DOHH2 (cell line): ENCODE results near the gene PDE6G.

Source experiments
- H3F3A ChIP-seq: fragments of 200-600 bp; sonication (generic), shearing (Covaris generic); 2 replicates; pipeline ENCODE4 v1.6.0; 2016; ENCODE audit warnings: antibody characterized with exemption, mild to moderate bottlenecking; ENCODE audit not compliant: control insufficient read depth, insufficient read depth
- H3K27ac ChIP-seq: fragments of 200-600 bp; sonication (generic); 2 replicates; pipeline ENCODE4 v1.5.1; 2014; ENCODE audit warnings: low read depth, mild to moderate bottlenecking, low read length, moderate library complexity
- H3K27me3 ChIP-seq: fragments of 200-600 bp; sonication (generic); 2 replicates; pipeline ENCODE4 v1.6.1; 2014; ENCODE audit warnings: mild to moderate bottlenecking, low read length, mixed read lengths; ENCODE audit not compliant: control insufficient read depth
- H3K36me3 ChIP-seq: fragments of 200-600 bp; sonication (generic); 2 replicates; pipeline ENCODE4 v1.6.1; 2014; ENCODE audit warnings: mild to moderate bottlenecking, low read length, moderate library complexity, mixed read lengths; ENCODE audit not compliant: control insufficient read depth
- H3K4me1 ChIP-seq: fragments of 200-600 bp; sonication (generic); 2 replicates; pipeline ENCODE4 v1.6.1; 2014; ENCODE audit warnings: mild to moderate bottlenecking, low read length, mixed read lengths; ENCODE audit not compliant: control insufficient read depth
- H3K4me2 ChIP-seq: fragments of 200-600 bp; sonication (generic); 2 replicates; pipeline ENCODE4 v1.6.0; 2014; ENCODE audit warnings: mild to moderate bottlenecking, low read length, moderate library complexity
- H3K4me3 ChIP-seq: fragments of 200-600 bp; sonication (generic); 2 replicates; pipeline ENCODE4 v1.5.1; 2014; ENCODE audit warnings: mild to moderate bottlenecking, low read length, mixed read lengths
- H3K79me2 ChIP-seq: fragments of 200-600 bp; sonication (generic); 2 replicates; pipeline ENCODE4 v1.6.1; 2014; ENCODE audit warnings: mild to moderate bottlenecking, low read length, mixed read lengths; ENCODE audit not compliant: control insufficient read depth
- H3K9me2 ChIP-seq: fragments of 200-600 bp; sonication (generic); replicated peaks from 2 replicates; pipeline ENCODE4 v1.6.1; 2014; ENCODE audit warnings: mild to moderate bottlenecking, low read length, mixed read lengths; ENCODE audit not compliant: control insufficient read depth
- H3K9me3 ChIP-seq: fragments of 200-600 bp; sonication (generic); 2 replicates; pipeline ENCODE4 v1.6.1; 2014; ENCODE audit warnings: antibody characterized with exemption, low read length, mixed read lengths; ENCODE audit not compliant: control insufficient read depth, insufficient read depth
- H4K20me1 ChIP-seq: fragments of 200-600 bp; sonication (generic); 2 replicates; pipeline ENCODE4 v1.6.0; 2014; ENCODE audit warnings: low read depth, mild to moderate bottlenecking, antibody characterized with exemption, low read length, moderate library complexity; ENCODE audit not compliant: control insufficient read depth, insufficient read depth
- CTCF ChIP-seq: fragments of 200-600 bp; sonication (generic); IDR thresholded peaks from one replicate; pipeline ENCODE4 v1.5.1; 2014; ENCODE audit warnings: antibody characterized with exemption, mild to moderate bottlenecking, low read depth, low read length; ENCODE audit not compliant: poor library complexity, severe bottlenecking
- EZH2phosphoT487 ChIP-seq: fragments of 200-600 bp; sonication (generic); IDR thresholded peaks from 2 replicates; pipeline ENCODE4 v1.6.1; 2017; ENCODE audit warnings: borderline replicate concordance, mild to moderate bottlenecking, antibody characterized with exemption, low read length, moderate library complexity, mixed read lengths

PDE6G gene

DNA sequence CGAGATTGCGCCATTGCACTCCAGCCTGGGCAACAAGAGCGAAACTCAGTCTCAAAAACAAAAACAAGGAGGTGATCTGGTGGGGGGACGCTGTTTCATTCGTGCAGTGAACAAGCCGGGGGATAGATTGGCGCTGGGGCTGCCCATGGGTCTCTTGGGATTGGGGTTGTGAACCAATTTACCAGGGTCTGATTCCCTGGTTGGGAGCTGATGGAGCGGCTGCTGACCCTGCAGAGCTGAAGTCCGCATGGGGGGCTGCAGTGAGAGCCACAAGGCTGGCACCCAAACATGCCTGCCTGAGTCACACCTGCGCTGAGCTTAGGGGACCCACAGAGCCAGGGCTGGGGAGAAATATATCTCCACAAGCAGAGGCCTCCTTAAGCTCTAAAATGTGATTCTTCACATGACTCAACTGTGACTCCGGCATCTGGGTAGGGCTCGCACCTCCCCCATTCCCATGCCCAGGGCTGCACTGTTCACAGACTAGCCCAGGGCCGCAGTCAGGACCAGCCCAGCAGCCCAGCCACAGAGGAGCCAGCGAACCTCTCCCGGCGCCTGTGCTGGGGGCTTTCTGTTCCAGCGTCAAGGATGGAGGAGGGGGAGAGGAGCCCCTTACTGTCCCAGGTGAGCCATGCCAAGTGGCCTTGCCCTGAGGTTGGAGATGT is 14.4 kb downstream of the PDE6G start:
- no peak overlapping the region for H3K4me3 ChIP-seq
- no peaks in the 10 kb centered on the region for H3K36me3 ChIP-seq
- no peaks in the 10 kb centered on the region for H3K79me2 ChIP-seq
- H3K4me2 ChIP-seq: no peak overlapping the region
- H3K27ac ChIP-seq: no peak overlapping the region
- no peaks in the 10 kb centered on the region for H4K20me1 ChIP-seq
- no peaks in the 10 kb centered on the region for H3K9me3 ChIP-seq
- no peaks in the 10 kb centered on the region for H3K27me3 ChIP-seq
- H3K9me2 ChIP-seq: no peaks in the 10 kb centered on the region
- no peaks in the 10 kb centered on the region for H3F3A ChIP-seq
- no peak for TF ChIP-seq EZH2phosphoT487
- TF ChIP-seq CTCF: no peak
- H3K4me1 ChIP-seq: peaks cover 4% of the 10 kb centered on the region; the same call in 1 of the 2 replicates

DNA sequence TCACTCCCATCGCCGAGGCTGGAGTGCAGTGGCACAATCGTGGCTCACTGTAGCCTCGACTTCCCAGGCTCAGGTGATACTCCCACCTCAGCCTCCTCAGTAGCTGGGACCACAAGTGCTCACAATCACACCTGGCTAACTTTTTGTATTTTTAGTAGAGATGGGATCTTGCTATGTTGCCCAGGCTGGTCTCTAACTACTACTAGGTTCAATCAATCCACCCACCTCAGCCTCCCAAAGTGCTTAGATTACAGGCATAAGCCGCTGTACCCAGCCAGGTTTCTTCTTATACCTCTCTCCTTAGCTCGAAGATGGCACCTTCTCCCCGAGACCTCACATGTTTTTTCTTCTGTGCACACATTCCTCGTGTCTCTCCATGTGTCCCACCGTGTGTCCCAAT is 16.3 kb downstream of the PDE6G start:
- no peaks in the 10 kb centered on the region for H3K27me3 ChIP-seq
- no peak overlapping the region for H3K4me2 ChIP-seq
- no peaks in the 10 kb centered on the region for H4K20me1 ChIP-seq
- no peaks in the 10 kb centered on the region for H3K9me2 ChIP-seq
- peaks cover 11% of the 10 kb centered on the region for H3K4me1 ChIP-seq
- TF ChIP-seq EZH2phosphoT487: no peak
- TF ChIP-seq CTCF: no peak
- H3K9me3 ChIP-seq: no peaks in the 10 kb centered on the region
- H3K36me3 ChIP-seq: peaks cover 7% of the 10 kb centered on the region
- H3K27ac ChIP-seq: no peak overlapping the region
- peaks cover 18% of the 10 kb centered on the region for H3K79me2 ChIP-seq
- peaks cover 6% of the 10 kb centered on the region; the same call in 1 of the 2 replicates for H3F3A ChIP-seq
- H3K4me3 ChIP-seq: no peak overlapping the region

GRCh38 chr17:81638683-81639082 is 17.7 kb downstream of the PDE6G start:
- Histone ChIP-seq H3K36me3 (peaks cover 13% of the 10 kb centered on the region), H3K9me3 (no peaks in the 10 kb centered on the region), H3F3A (peaks cover 9% of the 10 kb centered on the region), H3K27ac (no peak overlapping the region), H3K79me2 (peaks cover 31% of the 10 kb centered on the region), H3K27me3 (no peaks in the 10 kb centered on the region), H3K4me1 (peaks cover 25% of the 10 kb centered on the region), H3K9me2 (no peaks in the 10 kb centered on the region), H3K4me3 (no peak overlapping the region), H4K20me1 (no peaks in the 10 kb centered on the region), H3K4me2 (no peak overlapping the region)
- TF ChIP-seq CTCF: no peak
- TF ChIP-seq EZH2phosphoT487: no peak
